ENCODE measurements around the gene KLRG1. TPM values are rescaled to one million over a fixed set of nuclear protein-coding genes. Genes with fewer than 3 reads are reported as not detected.

The KLRG1 gene
- total and polyA plus RNA-seq, 4 donors: 0.95 to 2.8 (median 2.6) TPM

DNA sequence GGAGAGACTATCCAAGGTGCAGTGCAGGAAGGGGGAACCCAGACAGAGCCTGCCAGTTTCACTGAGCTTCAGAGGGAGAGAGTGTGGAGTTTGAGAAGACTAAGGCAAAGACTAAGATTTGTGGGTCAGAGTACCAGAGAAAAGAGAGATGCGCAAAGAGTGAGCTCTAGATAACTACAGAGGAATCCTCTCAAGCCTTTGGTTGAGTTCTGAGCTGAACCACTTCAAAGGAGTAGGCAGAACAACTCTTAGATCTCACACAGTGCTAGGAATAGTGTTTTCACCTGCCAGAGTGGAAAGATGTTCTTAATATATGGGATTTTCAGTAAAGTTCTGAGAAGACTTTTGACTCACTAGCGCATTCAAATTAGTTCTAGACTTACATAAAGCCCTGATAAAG is 29.2 kb upstream of the KLRG1 start (continued):
- TF ChIP-seq, protein P1, sequence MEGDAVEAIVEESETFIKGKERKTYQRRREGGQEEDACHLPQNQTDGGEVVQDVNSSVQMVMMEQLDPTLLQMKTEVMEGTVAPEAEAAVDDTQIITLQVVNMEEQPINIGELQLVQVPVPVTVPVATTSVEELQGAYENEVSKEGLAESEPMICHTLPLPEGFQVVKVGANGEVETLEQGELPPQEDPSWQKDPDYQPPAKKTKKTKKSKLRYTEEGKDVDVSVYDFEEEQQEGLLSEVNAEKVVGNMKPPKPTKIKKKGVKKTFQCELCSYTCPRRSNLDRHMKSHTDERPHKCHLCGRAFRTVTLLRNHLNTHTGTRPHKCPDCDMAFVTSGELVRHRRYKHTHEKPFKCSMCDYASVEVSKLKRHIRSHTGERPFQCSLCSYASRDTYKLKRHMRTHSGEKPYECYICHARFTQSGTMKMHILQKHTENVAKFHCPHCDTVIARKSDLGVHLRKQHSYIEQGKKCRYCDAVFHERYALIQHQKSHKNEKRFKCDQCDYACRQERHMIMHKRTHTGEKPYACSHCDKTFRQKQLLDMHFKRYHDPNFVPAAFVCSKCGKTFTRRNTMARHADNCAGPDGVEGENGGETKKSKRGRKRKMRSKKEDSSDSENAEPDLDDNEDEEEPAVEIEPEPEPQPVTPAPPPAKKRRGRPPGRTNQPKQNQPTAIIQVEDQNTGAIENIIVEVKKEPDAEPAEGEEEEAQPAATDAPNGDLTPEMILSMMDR (IDR thresholded peaks at IDR 0.05; ENCODE audit: low read depth, low read length, missing input control): no peak
- TF ChIP-seq EGR1 (IDR thresholded peaks at IDR 0.05; ENCODE audit: low read depth in 2 of 2): no peak
- TF ChIP-seq, protein P2, sequence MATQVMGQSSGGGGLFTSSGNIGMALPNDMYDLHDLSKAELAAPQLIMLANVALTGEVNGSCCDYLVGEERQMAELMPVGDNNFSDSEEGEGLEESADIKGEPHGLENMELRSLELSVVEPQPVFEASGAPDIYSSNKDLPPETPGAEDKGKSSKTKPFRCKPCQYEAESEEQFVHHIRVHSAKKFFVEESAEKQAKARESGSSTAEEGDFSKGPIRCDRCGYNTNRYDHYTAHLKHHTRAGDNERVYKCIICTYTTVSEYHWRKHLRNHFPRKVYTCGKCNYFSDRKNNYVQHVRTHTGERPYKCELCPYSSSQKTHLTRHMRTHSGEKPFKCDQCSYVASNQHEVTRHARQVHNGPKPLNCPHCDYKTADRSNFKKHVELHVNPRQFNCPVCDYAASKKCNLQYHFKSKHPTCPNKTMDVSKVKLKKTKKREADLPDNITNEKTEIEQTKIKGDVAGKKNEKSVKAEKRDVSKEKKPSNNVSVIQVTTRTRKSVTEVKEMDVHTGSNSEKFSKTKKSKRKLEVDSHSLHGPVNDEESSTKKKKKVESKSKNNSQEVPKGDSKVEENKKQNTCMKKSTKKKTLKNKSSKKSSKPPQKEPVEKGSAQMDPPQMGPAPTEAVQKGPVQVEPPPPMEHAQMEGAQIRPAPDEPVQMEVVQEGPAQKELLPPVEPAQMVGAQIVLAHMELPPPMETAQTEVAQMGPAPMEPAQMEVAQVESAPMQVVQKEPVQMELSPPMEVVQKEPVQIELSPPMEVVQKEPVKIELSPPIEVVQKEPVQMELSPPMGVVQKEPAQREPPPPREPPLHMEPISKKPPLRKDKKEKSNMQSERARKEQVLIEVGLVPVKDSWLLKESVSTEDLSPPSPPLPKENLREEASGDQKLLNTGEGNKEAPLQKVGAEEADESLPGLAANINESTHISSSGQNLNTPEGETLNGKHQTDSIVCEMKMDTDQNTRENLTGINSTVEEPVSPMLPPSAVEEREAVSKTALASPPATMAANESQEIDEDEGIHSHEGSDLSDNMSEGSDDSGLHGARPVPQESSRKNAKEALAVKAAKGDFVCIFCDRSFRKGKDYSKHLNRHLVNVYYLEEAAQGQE (IDR thresholded peaks at IDR 0.05): no peak
- TF ChIP-seq HNF4G (IDR thresholded peaks at IDR 0.05): no peak
- TF ChIP-seq YY1 (IDR thresholded peaks at IDR 0.05): no peak

DNA sequence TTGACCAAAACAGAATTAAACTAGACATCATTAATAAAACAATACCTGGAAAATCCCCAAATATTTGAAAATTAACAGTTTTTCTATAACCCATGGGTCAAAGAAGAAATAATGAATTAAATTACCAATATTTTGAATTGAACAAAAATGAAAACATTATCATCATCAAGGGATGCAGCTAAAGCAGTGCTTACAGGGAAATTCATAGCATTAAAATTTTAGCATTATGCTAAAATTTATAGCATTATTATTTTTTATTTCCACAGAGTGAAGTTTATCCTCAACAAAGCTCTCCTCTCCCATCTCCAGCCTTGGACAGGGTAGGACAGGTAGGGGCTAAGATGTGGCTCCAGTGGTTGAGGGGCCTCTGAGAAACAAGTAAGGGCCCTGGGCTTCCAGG is 20.6 kb upstream of the KLRG1 start:
- Histone ChIP-seq H3K27me3 (ENCODE audit: control insufficient read depth in 4 of 4, insufficient read depth in 4 of 4, low read length in 3 of 4) (no peaks in the 10 kb centered on the region), H3K9me3 (ENCODE audit: control insufficient read depth in 4 of 4, low read length in 3 of 4) (peaks cover 0 to 4% (median 4%) of the 10 kb centered on the region in 4 donors), H3K4me1 (ENCODE audit: control insufficient read depth in 4 of 4, insufficient read depth in 4 of 4, low read length in 3 of 4) (no peaks in the 10 kb centered on the region), H3K9ac (ENCODE audit: low read depth in 1 of 2, low read length in 2 of 2) (no peak overlapping the region), H3K36me3 (ENCODE audit: control insufficient read depth in 4 of 4, insufficient read depth in 3 of 4, low read depth in 1 of 4, low read length in 3 of 4) (no peaks in the 10 kb centered on the region), H3K27ac (ENCODE audit: low read depth in 1 of 2, low read length in 2 of 2) (no peak overlapping the region), H3K4me3 (ENCODE audit: low read depth in 1 of 3, low read length in 3 of 3) (no peak overlapping the region)
- TF ChIP-seq GABPA (IDR thresholded peaks at IDR 0.05 in 1 of 2, conservative IDR thresholded peaks at IDR 0.05 in 1 of 2) (no peak), EGR1 (IDR thresholded peaks at IDR 0.05; ENCODE audit: low read depth in 2 of 2) (no peak), TAF1 (conservative IDR thresholded peaks at IDR 0.05) (no peak), RAD21 (IDR thresholded peaks at IDR 0.05) (no peak), HNF4A (conservative IDR thresholded peaks at IDR 0.05) (no peak), FOXA1 (IDR thresholded peaks at IDR 0.05) (no peak), FOXA2 (IDR thresholded peaks at IDR 0.05) (no peak), NR2F2 (IDR thresholded peaks at IDR 0.05) (no peak), HNF4G (IDR thresholded peaks at IDR 0.05) (no peak)
- TF ChIP-seq, protein P3, sequence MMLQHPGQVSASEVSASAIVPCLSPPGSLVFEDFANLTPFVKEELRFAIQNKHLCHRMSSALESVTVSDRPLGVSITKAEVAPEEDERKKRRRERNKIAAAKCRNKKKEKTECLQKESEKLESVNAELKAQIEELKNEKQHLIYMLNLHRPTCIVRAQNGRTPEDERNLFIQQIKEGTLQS (IDR thresholded peaks at IDR 0.05): no peak
- TF ChIP-seq, protein P2 (IDR thresholded peaks at IDR 0.05): no peak
- TF ChIP-seq, protein P4, sequence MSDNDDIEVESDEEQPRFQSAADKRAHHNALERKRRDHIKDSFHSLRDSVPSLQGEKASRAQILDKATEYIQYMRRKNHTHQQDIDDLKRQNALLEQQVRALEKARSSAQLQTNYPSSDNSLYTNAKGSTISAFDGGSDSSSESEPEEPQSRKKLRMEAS (IDR thresholded peaks at IDR 0.05): no peak
- TF ChIP-seq, protein P1 (IDR thresholded peaks at IDR 0.05; ENCODE audit: low read depth, low read length, missing input control): no peak
- no peak for DNase-seq (ENCODE audit: low spot score)

Data from liver (tissue), 9 donors.